Measurements from ENCODE around the gene MICAL2.

DNA sequence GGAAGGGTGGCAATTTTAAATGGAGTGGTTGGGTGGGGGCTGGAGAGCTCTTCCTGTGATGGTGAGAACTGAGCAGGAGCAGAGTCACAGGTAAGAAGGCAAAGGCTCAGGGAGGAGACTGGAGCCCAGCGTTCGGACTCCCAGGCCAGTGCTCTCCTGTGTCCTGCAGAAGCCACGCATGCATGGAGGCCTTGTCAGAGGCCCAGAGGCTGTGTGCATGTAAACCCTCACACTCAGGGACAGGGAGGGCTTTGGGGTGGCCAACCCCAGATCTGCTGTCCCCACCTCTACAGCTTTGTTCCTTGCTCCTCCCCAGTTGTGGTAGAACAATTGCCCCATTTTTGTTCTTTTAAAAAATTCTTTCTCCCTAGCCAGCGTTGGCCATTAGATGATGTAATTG is 136.6 kb downstream of the MICAL2 start:
- TF ChIP-seq POLR2A (IDR thresholded peaks at IDR 0.05) (no peak), CTCF (IDR thresholded peaks at IDR 0.05) (no peak)
